Skeletal muscle tissue (tissue), 4 donors: ENCODE measurements around the gene SMTNL1. TPM values are rescaled to one million over a fixed set of nuclear protein-coding genes. Genes with fewer than 3 reads are reported as not detected.

Experiments used
- H3K27ac ChIP-seq: one replicate; pipeline ENCODE4 v1.7.0; 2013; ENCODE audit warnings: mild to moderate bottlenecking, low read depth, low read length, inconsistent platforms
- H3K27me3 ChIP-seq, 3 donors: one replicate each; pipeline ENCODE4 v1.7.0; 2013; ENCODE audit warnings: low read length in 3 of 3; ENCODE audit not compliant: control insufficient read depth in 3 of 3, insufficient read depth in 3 of 3
- H3K36me3 ChIP-seq, 3 donors: one replicate each; pipeline ENCODE4 v1.7.0; 2013; ENCODE audit warnings: low read length in 3 of 3; ENCODE audit not compliant: control insufficient read depth in 3 of 3, insufficient read depth in 3 of 3
- H3K4me1 ChIP-seq, 3 donors: one replicate each; pipeline ENCODE4 v1.7.0; 2013; ENCODE audit warnings: low read length in 3 of 3, mild to moderate bottlenecking in 3 of 3; ENCODE audit not compliant: control insufficient read depth in 3 of 3, insufficient read depth in 3 of 3
- H3K4me3 ChIP-seq, 3 donors: one replicate each; pipeline ENCODE4 v1.7.0; 2013; ENCODE audit warnings: low read length in 3 of 3
- H3K9ac ChIP-seq, 3 donors: one replicate each; pipeline ENCODE4 v1.7.0; 2013; ENCODE audit warnings: low read length in 3 of 3, mild to moderate bottlenecking in 3 of 3, moderate library complexity in 2 of 3, low read depth in 1 of 3
- H3K9me3 ChIP-seq, 3 donors: one replicate each; pipeline ENCODE4 v1.7.0; 2013; ENCODE audit warnings: low read length in 3 of 3; ENCODE audit not compliant: control insufficient read depth in 3 of 3
- total RNA-seq: library from RNA; depleted of rRNA; stranded (reverse); fragments of >200 nt; gene quantifications from one replicate; pipeline ENCODE4 v1.2.3, GENCODE V29; 2014
- donor health status: Osteomylitis.

Gene SMTNL1
- total RNA-seq, 1 donor from 2014 or later, result 69.9 TPM

GRCh38 chr11:57542582-57542981 lies 5.2 kb downstream of the SMTNL1 start:
- Histone ChIP-seq H3K27ac (peak overlapping the region; percentile 91), H3K4me1 (peaks cover 17 to 70% (median 47%) of the 10 kb centered on the region in 3 donors), H3K36me3 (peaks cover 4 to 34% (median 8%) of the 10 kb centered on the region in 3 donors), H3K27me3 (no peaks in the 10 kb centered on the region), H3K9ac (peak overlapping the region in 1 of 3 donors; percentile 33), H3K4me3 (no peak overlapping the region), H3K9me3 (no peaks in the 10 kb centered on the region)

- H3K4me3 ChIP-seq, result peak overlapping the region in 1 of 3 donors; percentile 13
- peak overlapping the region; percentile 91 for H3K27ac ChIP-seq
- H3K4me1 ChIP-seq, result peaks cover 17 to 63% (median 49%) of the 10 kb centered on the region in 3 donors
- peaks cover 5 to 40% (median 14%) of the 10 kb centered on the region in 3 donors for H3K36me3 ChIP-seq
- no peaks in the 10 kb centered on the region for H3K27me3 ChIP-seq
- no peaks in the 10 kb centered on the region for H3K9me3 ChIP-seq
- peak overlapping the region in 1 of 3 donors; percentile 50 for H3K9ac ChIP-seq
Observed at GRCh38 chr11:57543593-57543992, 6.2 kb downstream of the SMTNL1 start.

GRCh38 chr11:57544566-57544965 lies 7.2 kb downstream of the SMTNL1 start:
- Histone ChIP-seq H3K4me3 (no peak overlapping the region), H3K36me3 (peaks cover 7 to 43% (median 15%) of the 10 kb centered on the region in 3 donors), H3K27ac (no peak overlapping the region), H3K27me3 (no peaks in the 10 kb centered on the region), H3K4me1 (peaks cover 14 to 55% (median 42%) of the 10 kb centered on the region in 3 donors), H3K9ac (no peak overlapping the region), H3K9me3 (no peaks in the 10 kb centered on the region)

GRCh38 chr11:57545883-57546282 lies 8.5 kb downstream of the SMTNL1 start:
- Histone ChIP-seq H3K27ac (no peak overlapping the region), H3K9ac (peak overlapping the region in 1 of 3 donors; percentile 16), H3K36me3 (peaks cover 12 to 54% (median 27%) of the 10 kb centered on the region in 3 donors), H3K4me3 (no peak overlapping the region), H3K27me3 (no peaks in the 10 kb centered on the region), H3K9me3 (no peaks in the 10 kb centered on the region), H3K4me1 (peaks cover 13 to 49% (median 37%) of the 10 kb centered on the region in 3 donors)

- H3K9ac ChIP-seq, result no peak overlapping the region
- no peak overlapping the region for H3K27ac ChIP-seq
- H3K36me3 ChIP-seq, result peaks cover 15 to 57% (median 30%) of the 10 kb centered on the region in 3 donors
- H3K4me1 ChIP-seq, result peaks cover 7 to 43% (median 35%) of the 10 kb centered on the region in 3 donors
- H3K4me3 ChIP-seq, result no peak overlapping the region
- H3K9me3 ChIP-seq, result no peaks in the 10 kb centered on the region
- H3K27me3 ChIP-seq, result no peaks in the 10 kb centered on the region
Observed at GRCh38 chr11:57546451-57546850, 9.1 kb downstream of the SMTNL1 start.

DNA sequence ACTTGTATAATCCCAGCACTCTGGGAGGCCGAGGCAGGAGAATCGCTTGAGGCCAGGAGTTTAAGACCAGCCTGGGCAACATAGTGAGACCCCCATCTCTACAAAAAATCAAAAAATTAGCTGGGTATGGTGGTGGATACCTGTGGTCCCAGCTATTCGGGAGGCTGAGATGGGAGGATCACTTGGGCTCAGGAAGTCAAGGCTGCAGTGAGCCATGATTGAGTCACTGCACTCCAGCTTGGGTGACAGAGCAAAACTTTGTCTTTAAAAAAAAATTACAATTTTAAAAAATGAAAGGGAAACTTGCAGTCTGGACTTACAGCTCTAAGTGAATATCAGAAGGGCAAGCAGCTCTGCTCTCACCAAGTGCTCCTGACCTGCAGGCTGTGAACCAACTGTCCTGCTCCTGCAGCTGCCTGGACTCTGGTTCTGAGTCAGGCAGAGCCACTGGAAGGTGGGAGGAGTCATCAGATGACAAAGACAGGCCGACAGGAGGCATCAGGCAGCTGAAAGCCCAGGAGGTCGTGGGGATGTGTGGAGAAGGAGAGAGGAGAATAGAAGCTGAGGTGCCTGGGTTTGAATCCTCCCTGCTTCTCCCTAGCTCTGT lies 9.6 kb downstream of the SMTNL1 start:
- H3K4me1 ChIP-seq, result peaks cover 6 to 39% (median 31%) of the 10 kb centered on the region in 3 donors
- H3K36me3 ChIP-seq, result peaks cover 20 to 62% (median 35%) of the 10 kb centered on the region in 3 donors
- H3K27ac ChIP-seq, result no peak overlapping the region
- no peak overlapping the region for H3K4me3 ChIP-seq
- peak overlapping the region in 1 of 3 donors; percentile 50 for H3K9ac ChIP-seq
- H3K27me3 ChIP-seq, result no peaks in the 10 kb centered on the region
- no peaks in the 10 kb centered on the region for H3K9me3 ChIP-seq

- Histone ChIP-seq H3K4me1 (peaks cover 6 to 30% (median 26%) of the 10 kb centered on the region in 3 donors), H3K27ac (no peak overlapping the region), H3K9ac (peak overlapping the region in 1 of 3 donors; percentile 50), H3K9me3 (no peaks in the 10 kb centered on the region), H3K4me3 (no peak overlapping the region), H3K36me3 (peaks cover 29 to 60% (median 44%) of the 10 kb centered on the region in 3 donors), H3K27me3 (no peaks in the 10 kb centered on the region)
Observed at GRCh38 chr11:57547854-57548377, 10.5 kb downstream of the SMTNL1 start.

- H3K27ac ChIP-seq, result no peak overlapping the region
- no peak overlapping the region for H3K4me3 ChIP-seq
- H3K36me3 ChIP-seq, result peaks cover 45 to 59% (median 53%) of the 10 kb centered on the region in 3 donors
- no peak overlapping the region for H3K9ac ChIP-seq
- H3K9me3 ChIP-seq, result no peaks in the 10 kb centered on the region
- H3K27me3 ChIP-seq, result no peaks in the 10 kb centered on the region
- H3K4me1 ChIP-seq, result peaks cover 4 to 12% (median 10%) of the 10 kb centered on the region in 3 donors
Observed at GRCh38 chr11:57549983-57550382, 12.6 kb downstream of the SMTNL1 start.

GRCh38 chr11:57551941-57552340 lies 14.5 kb downstream of the SMTNL1 start:
- H3K9ac ChIP-seq, result no peak overlapping the region
- peaks cover 47 to 59% (median 50%) of the 10 kb centered on the region in 3 donors for H3K36me3 ChIP-seq
- no peaks in the 10 kb centered on the region for H3K9me3 ChIP-seq
- H3K27me3 ChIP-seq, result no peaks in the 10 kb centered on the region
- no peak overlapping the region for H3K27ac ChIP-seq
- H3K4me1 ChIP-seq, result peaks cover 4 to 11% (median 8%) of the 10 kb centered on the region in 3 donors
- no peak overlapping the region for H3K4me3 ChIP-seq

GRCh38 chr11:57552479-57552878 lies 15.1 kb downstream of the SMTNL1 start:
- peaks cover 42 to 62% (median 45%) of the 10 kb centered on the region in 3 donors for H3K36me3 ChIP-seq
- H3K4me1 ChIP-seq, result peaks cover under 1 to 6% (median 3%) of the 10 kb centered on the region in 3 donors
- H3K4me3 ChIP-seq, result no peak overlapping the region
- H3K9me3 ChIP-seq, result no peaks in the 10 kb centered on the region
- H3K27ac ChIP-seq, result no peak overlapping the region
- no peak overlapping the region for H3K9ac ChIP-seq
- H3K27me3 ChIP-seq, result no peaks in the 10 kb centered on the region
